ENCODE measurements around the gene TMEM222. TPM values are rescaled to one million over a fixed set of nuclear protein-coding genes. Genes with fewer than 3 reads are reported as not detected.

Gene TMEM222
- total and polyA plus RNA-seq, 3 experiments from 2014 or later = 52.0 to 65.2 (median 54.9) TPM

GRCh38 chr1:27361044-27361402 lies 39.1 kb downstream of the TMEM222 start:
- POLR2A ChIA-PET = no interaction called here
- Histone ChIP-seq H3K36me3 (ENCODE audit: insufficient read depth, low read length) (no peaks in the 10 kb centered on the region), H3K4me1 (ENCODE audit: insufficient read depth, low read length) (peaks cover 50% of the 10 kb centered on the region), H3K27ac (ENCODE audit: low read depth, low read length) (no peak overlapping the region), H3K9me3 (ENCODE audit: low read length) (no peaks in the 10 kb centered on the region), H3K4me3 (ENCODE audit: low read length) (no peak overlapping the region), H3K27me3 (ENCODE audit: insufficient read depth, low read length, poor library complexity, severe bottlenecking) (no peaks in the 10 kb centered on the region)
- CTCF ChIA-PET = interaction anchor here (1.0 to 7.3 kb wide), 2 partner anchors 18 to 65 kb away, joined by 4 to 115 read pairs; partner anchors contain the start of gene SYTL1
- H3K9me3 Mint-ChIP-seq = no peaks in the 10 kb centered on the region
- DNase-seq = no peak
- peak overlapping the region; percentile 55 to 87 (median 82) for H3K4me3 Mint-ChIP-seq
- no peaks in the 10 kb centered on the region for H3K27me3 Mint-ChIP-seq
- peaks cover 48 to 60% (median 55%) of the 10 kb centered on the region in 3 donors for H3K4me1 Mint-ChIP-seq
- no peaks in the 10 kb centered on the region for H3K36me3 Mint-ChIP-seq
- H3K27ac Mint-ChIP-seq = peak overlapping the region in 2 of 8 donors; percentile 35 to 39

DNA sequence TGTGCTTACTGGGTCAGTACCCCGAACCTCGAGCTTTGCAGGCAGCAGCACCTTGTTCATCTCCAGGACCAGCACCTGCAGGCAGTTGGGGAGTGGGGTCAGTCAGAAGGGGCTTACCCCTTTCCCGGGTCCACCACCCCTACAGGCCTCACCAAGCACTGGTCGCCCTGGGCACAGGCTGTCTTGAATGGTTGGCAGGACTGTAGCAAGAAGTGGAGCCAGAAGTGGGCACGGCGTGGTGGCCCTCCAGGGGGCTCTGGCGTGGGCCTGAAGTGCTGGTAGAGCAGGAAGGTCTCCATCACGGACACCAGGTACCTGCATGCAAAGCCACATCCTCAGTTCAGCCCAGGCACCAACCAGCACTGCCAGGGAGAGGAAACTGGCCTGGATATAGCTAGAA lies 39.6 kb downstream of the TMEM222 start:
- Mint-ChIP-seq H3K36me3 (no peaks in the 10 kb centered on the region), H3K4me1 (peaks cover 45 to 55% (median 50%) of the 10 kb centered on the region in 3 donors), H3K27me3 (no peaks in the 10 kb centered on the region), H3K4me3 (peak overlapping the region in 6 of 7 donors; percentile 23 to 79 (median 42)), H3K9me3 (no peaks in the 10 kb centered on the region), H3K27ac (no peak overlapping the region)
- Histone ChIP-seq H3K4me1 (ENCODE audit: insufficient read depth, low read length) (peaks cover 46% of the 10 kb centered on the region), H3K27ac (ENCODE audit: low read depth, low read length) (no peak overlapping the region), H3K36me3 (ENCODE audit: insufficient read depth, low read length) (no peaks in the 10 kb centered on the region), H3K4me3 (ENCODE audit: low read length) (no peak overlapping the region), H3K9me3 (ENCODE audit: low read length) (no peaks in the 10 kb centered on the region), H3K27me3 (ENCODE audit: insufficient read depth, low read length, poor library complexity, severe bottlenecking) (no peaks in the 10 kb centered on the region)
- DNase-seq = no peak
- POLR2A ChIA-PET = interaction anchor here (1.0 kb wide), 1 partner anchor 7 kb away, joined by 3 read pairs; no protein-coding TSS in a partner anchor
- CTCF ChIA-PET = interaction anchor here (1.1 to 1.9 kb wide), 3 partner anchors 28 to 65 kb away, joined by 3 to 8 read pairs (median 3); no protein-coding TSS in a partner anchor

- H3K27ac Mint-ChIP-seq = peak overlapping the region in 1 of 8 donors; percentile 85
- H3K4me3 Mint-ChIP-seq = peak overlapping the region in 2 of 7 donors; percentile 53 to 78
- H3K36me3 Mint-ChIP-seq = no peaks in the 10 kb centered on the region
- no peaks in the 10 kb centered on the region for H3K27me3 ChIP-seq (ENCODE audit: insufficient read depth, low read length, poor library complexity, severe bottlenecking)
- H3K9me3 ChIP-seq (ENCODE audit: low read length) = no peaks in the 10 kb centered on the region
- no peaks in the 10 kb centered on the region for H3K27me3 Mint-ChIP-seq
- peaks cover 30 to 38% (median 34%) of the 10 kb centered on the region in 3 donors for H3K4me1 Mint-ChIP-seq
- POLR2A ChIA-PET = no interaction called here
- peaks cover 30% of the 10 kb centered on the region for H3K4me1 ChIP-seq (ENCODE audit: insufficient read depth, low read length)
- H3K27ac ChIP-seq (ENCODE audit: low read depth, low read length) = no peak overlapping the region
- H3K4me3 ChIP-seq (ENCODE audit: low read length) = no peak overlapping the region
- DNase-seq = no peak
- H3K36me3 ChIP-seq (ENCODE audit: insufficient read depth, low read length) = no peaks in the 10 kb centered on the region
- H3K9me3 Mint-ChIP-seq = no peaks in the 10 kb centered on the region
- CTCF ChIA-PET = interaction anchor here (1.1 to 2.2 kb wide), 3 partner anchors 11 to 67 kb away, joined by 3 to 9 read pairs (median 6); partner anchors contain the start of gene FCN3
These were observed 42.1 kb downstream of the TMEM222 start for GRCh38 chr1:27363766-27364695.

- H3K27ac Mint-ChIP-seq = peak overlapping the region in 5 of 8 donors; percentile 51 to 81 (median 71)
These were observed 42.9 kb downstream of the TMEM222 start for GRCh38 chr1:27364696-27365371.

GRCh38 chr1:27365372-27366112 lies 43.6 kb downstream of the TMEM222 start:
- Histone ChIP-seq H3K27ac (ENCODE audit: low read depth, low read length) (peak overlapping the region; percentile 47), H3K9me3 (ENCODE audit: low read length) (no peaks in the 10 kb centered on the region), H3K36me3 (ENCODE audit: insufficient read depth, low read length) (no peaks in the 10 kb centered on the region), H3K4me3 (ENCODE audit: low read length) (peak overlapping the region; percentile 62), H3K27me3 (ENCODE audit: insufficient read depth, low read length, poor library complexity, severe bottlenecking) (no peaks in the 10 kb centered on the region), H3K4me1 (ENCODE audit: insufficient read depth, low read length) (peaks cover 19% of the 10 kb centered on the region)
- ChIA-PET POLR2A (interaction anchor here (0.5 to 2.0 kb wide), 8 partner anchors 9 to 47 kb away, joined by 3 to 16 read pairs (median 4); partner anchors contain the start of gene SYTL1), CTCF (interaction anchor here (0.6 to 8.4 kb wide), 19 partner anchors 8 to 304 kb away, joined by 3 to 77 read pairs (median 5); partner anchors contain the start of genes CD164L2, FCN3 and SYTL1)
- Mint-ChIP-seq H3K9me3 (no peaks in the 10 kb centered on the region), H3K27ac (peak overlapping the region in 7 of 8 donors; percentile 51 to 93 (median 78)), H3K4me3 (peak overlapping the region; percentile 85 to 95 (median 87)), H3K4me1 (peaks cover 16 to 23% (median 22%) of the 10 kb centered on the region in 3 donors), H3K27me3 (no peaks in the 10 kb centered on the region), H3K36me3 (no peaks in the 10 kb centered on the region)
- DNase-seq = peak; percentile 63 to 83 (median 72)

More at GRCh38 chr1:27364696-27365371, 42.9 kb downstream of the TMEM222 start:
- POLR2A ChIA-PET = interaction anchor here (0.5 to 2.0 kb wide), 4 partner anchors 8 to 46 kb away, joined by 3 to 16 read pairs (median 7); partner anchors contain the start of gene SYTL1
- Mint-ChIP-seq H3K27me3 (no peaks in the 10 kb centered on the region), H3K4me1 (peaks cover 22 to 30% (median 26%) of the 10 kb centered on the region in 3 donors), H3K9me3 (no peaks in the 10 kb centered on the region), H3K36me3 (no peaks in the 10 kb centered on the region), H3K4me3 (peak overlapping the region; percentile 85 to 95 (median 87))
- H3K4me3 ChIP-seq (ENCODE audit: low read length) = peak overlapping the region; percentile 62
- DNase-seq = no peak
- no peaks in the 10 kb centered on the region for H3K36me3 ChIP-seq (ENCODE audit: insufficient read depth, low read length)
- H3K27me3 ChIP-seq (ENCODE audit: insufficient read depth, low read length, poor library complexity, severe bottlenecking) = no peaks in the 10 kb centered on the region
- peaks cover 22% of the 10 kb centered on the region for H3K4me1 ChIP-seq (ENCODE audit: insufficient read depth, low read length)
- peak overlapping the region; percentile 5 for H3K27ac ChIP-seq (ENCODE audit: low read depth, low read length)
- no peaks in the 10 kb centered on the region for H3K9me3 ChIP-seq (ENCODE audit: low read length)
- CTCF ChIA-PET = interaction anchor here (1.0 to 8.4 kb wide), 10 partner anchors 8 to 305 kb away, joined by 3 to 77 read pairs (median 8); partner anchors contain the start of genes FCN3 and SYTL1

GRCh38 chr1:27366113-27366410 lies 44.1 kb downstream of the TMEM222 start:
- peak overlapping the region; percentile 47 for H3K27ac ChIP-seq (ENCODE audit: low read depth, low read length)
- peaks cover 19% of the 10 kb centered on the region for H3K4me1 ChIP-seq (ENCODE audit: insufficient read depth, low read length)
- H3K9me3 Mint-ChIP-seq = no peaks in the 10 kb centered on the region
- no peaks in the 10 kb centered on the region for H3K27me3 Mint-ChIP-seq
- peaks cover 16 to 22% (median 22%) of the 10 kb centered on the region in 3 donors for H3K4me1 Mint-ChIP-seq
- peak overlapping the region; percentile 85 to 95 (median 87) for H3K4me3 Mint-ChIP-seq
- H3K9me3 ChIP-seq (ENCODE audit: low read length) = no peaks in the 10 kb centered on the region
- peak overlapping the region in 6 of 8 donors; percentile 37 to 93 (median 80) for H3K27ac Mint-ChIP-seq
- no peaks in the 10 kb centered on the region for H3K27me3 ChIP-seq (ENCODE audit: insufficient read depth, low read length, poor library complexity, severe bottlenecking)
- H3K36me3 ChIP-seq (ENCODE audit: insufficient read depth, low read length) = no peaks in the 10 kb centered on the region
- no peaks in the 10 kb centered on the region for H3K36me3 Mint-ChIP-seq
- peak; percentile 54 to 79 (median 55) for DNase-seq
- CTCF ChIA-PET = interaction anchor here (0.6 to 8.4 kb wide), 19 partner anchors 9 to 303 kb away, joined by 3 to 77 read pairs (median 5); partner anchors contain the start of genes CD164L2, FCN3 and SYTL1
- peak overlapping the region; percentile 62 for H3K4me3 ChIP-seq (ENCODE audit: low read length)
- POLR2A ChIA-PET = interaction anchor here (0.7 to 2.0 kb wide), 7 partner anchors 10 to 33 kb away, joined by 3 to 16 read pairs (median 4); partner anchors contain the start of gene SYTL1
